GM12872 (cell line): Measurements from ENCODE around the gene MATN3.

Experiments
- TF ChIP-seq, protein P1 (sequence below): IDR thresholded peaks from 3 replicates; pipeline ENCODE4 v1.5.1; 2011; ENCODE audit warnings: low read depth, mild to moderate bottlenecking, low read length, moderate library complexity; ENCODE audit not compliant: insufficient read depth

Gene MATN3

DNA sequence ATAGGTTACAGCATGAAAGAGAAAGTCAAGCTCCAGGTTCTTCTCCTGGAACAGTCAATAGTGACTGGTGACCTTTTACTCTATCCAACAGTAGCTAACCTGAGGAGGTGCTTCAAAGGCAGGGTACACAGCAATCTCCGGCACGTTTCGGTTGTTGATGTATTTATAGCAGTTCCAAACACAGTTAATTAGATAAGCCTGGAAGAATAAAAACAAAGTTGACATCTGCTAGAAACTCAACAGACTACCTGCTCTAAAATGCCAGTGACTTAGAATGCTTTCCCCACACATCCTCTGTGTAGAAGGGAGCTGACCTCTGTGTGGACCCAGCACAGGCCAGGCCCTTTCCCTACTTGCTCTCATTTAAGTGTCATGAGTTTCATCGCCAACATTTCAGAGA is 21.8 kb upstream of the MATN3 start:
- TF ChIP-seq, protein P1, sequence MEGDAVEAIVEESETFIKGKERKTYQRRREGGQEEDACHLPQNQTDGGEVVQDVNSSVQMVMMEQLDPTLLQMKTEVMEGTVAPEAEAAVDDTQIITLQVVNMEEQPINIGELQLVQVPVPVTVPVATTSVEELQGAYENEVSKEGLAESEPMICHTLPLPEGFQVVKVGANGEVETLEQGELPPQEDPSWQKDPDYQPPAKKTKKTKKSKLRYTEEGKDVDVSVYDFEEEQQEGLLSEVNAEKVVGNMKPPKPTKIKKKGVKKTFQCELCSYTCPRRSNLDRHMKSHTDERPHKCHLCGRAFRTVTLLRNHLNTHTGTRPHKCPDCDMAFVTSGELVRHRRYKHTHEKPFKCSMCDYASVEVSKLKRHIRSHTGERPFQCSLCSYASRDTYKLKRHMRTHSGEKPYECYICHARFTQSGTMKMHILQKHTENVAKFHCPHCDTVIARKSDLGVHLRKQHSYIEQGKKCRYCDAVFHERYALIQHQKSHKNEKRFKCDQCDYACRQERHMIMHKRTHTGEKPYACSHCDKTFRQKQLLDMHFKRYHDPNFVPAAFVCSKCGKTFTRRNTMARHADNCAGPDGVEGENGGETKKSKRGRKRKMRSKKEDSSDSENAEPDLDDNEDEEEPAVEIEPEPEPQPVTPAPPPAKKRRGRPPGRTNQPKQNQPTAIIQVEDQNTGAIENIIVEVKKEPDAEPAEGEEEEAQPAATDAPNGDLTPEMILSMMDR: no peak

GRCh38 chr2:20033322-20033721 is 20.9 kb upstream of the MATN3 start:
- TF ChIP-seq, protein P1: no peak

GRCh38 chr2:20030224-20030623 is 17.8 kb upstream of the MATN3 start:
- TF ChIP-seq, protein P1: no peak

DNA sequence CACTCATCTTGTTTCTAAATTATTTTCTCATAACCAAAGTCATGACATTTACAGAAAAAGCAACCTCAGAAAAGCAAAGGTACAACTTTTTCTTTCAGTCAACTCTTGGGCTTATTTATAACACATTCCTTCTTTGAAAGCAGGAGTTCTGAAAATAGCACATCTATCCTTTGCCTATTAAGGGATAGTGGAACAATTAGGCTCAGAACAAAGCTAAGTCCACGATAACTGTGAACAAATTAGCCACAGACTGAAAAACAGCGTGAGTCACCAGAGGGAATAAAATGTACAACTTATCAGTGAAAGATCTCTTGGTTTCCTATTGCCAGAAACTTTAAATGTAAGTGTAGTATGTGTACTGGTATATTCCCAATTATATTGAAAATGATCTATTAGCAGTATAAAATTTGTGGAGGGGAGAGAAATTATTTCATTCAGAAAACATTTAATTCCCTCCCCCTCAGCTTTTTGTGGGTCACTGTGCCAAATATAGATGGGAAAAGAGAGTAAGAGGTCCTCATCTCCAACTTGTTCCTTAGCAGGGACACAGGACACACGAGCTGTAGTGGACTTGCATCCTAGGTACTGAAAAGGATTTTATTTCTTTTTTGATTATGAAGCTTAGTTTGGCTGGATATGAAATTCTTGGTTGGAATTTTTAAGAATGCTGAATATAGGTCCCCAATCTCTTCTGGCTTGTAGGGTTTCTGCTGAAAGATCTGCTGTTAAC is 15.4 kb upstream of the MATN3 start:
- TF ChIP-seq, protein P1: no peak

DNA sequence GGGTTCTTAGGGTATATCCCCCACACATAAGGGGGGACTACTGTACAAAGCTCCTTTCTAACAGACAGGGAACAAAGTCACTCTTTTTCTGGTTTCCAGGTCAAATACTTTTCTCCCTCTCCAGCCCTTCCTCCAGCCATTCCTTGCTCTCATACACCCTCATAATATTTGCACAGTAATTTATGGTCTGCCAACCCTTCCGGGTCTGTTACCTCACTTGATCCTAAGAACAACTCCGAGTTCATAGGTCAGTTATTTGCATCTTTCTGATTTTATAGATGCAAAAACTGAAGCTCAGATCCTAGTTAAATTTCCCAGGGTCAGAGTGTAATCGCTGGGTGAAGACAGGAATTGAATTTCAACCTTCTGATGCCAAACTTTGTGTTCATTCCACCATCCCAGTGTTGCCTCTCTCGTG is 14.8 kb upstream of the MATN3 start:
- TF ChIP-seq, protein P1: no peak

- TF ChIP-seq, protein P1: no peak
Measured at GRCh38 chr2:20025065-20025786, 12.8 kb upstream of the MATN3 start.

- TF ChIP-seq, protein P1: no peak
Measured at GRCh38 chr2:20023688-20024087, 11.2 kb upstream of the MATN3 start.
